DMS53 treated with DMSO at 0.1 percent for 48 hours (cell line): ENCODE results near the gene MBNL2.

Source experiments
- DNase-seq: peaks from one replicate; lab custom pipeline; 2025; ENCODE audit not compliant: unreplicated experiment; lab: John Stamatoyannopoulos, UW

Gene MBNL2, protein sequence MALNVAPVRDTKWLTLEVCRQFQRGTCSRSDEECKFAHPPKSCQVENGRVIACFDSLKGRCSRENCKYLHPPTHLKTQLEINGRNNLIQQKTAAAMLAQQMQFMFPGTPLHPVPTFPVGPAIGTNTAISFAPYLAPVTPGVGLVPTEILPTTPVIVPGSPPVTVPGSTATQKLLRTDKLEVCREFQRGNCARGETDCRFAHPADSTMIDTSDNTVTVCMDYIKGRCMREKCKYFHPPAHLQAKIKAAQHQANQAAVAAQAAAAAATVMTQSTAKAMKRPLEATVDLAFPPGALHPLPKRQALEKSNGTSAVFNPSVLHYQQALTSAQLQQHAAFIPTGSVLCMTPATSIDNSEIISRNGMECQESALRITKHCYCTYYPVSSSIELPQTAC

DNA sequence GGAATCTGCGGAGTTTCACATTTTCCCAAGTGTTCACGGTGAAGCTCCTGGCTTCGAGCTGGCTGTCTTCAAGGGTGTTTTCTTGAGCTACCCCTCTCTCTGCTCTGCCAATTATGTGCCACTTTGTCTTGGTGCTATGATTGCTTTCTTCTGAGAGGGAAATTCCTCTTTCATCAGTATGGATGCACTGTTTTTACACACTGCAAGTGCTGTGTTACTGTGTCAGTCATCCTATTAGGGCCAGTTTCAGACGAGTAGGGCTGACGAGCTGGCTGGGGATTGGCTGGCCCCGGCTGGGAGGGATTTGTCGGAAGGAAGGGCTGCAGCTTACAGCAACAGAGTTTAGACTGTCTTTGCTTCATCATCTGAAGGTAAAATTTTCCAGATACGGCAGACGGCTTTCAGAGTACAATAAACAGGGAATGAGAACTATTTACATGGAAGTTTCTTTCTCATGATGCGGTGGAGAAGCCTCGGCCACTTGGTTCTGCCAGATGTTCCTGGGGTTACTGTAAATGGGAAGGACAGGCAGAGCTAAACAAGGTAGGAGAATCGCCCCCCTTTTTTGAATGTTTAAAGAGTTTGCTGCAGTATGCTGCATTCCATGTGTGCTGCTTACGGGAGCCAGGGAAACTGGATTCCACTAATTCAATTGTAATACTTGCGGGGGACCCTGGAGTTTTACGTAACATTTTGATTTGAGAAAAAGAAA lies at the start of gene MBNL2:
MBNL2 (plus strand) TSS at position 345 of the 712 bp plus-strand sequence. CDS start 53,903 bp downstream, outside the sequence.
- DNase-seq: peak; percentile 14

DNA sequence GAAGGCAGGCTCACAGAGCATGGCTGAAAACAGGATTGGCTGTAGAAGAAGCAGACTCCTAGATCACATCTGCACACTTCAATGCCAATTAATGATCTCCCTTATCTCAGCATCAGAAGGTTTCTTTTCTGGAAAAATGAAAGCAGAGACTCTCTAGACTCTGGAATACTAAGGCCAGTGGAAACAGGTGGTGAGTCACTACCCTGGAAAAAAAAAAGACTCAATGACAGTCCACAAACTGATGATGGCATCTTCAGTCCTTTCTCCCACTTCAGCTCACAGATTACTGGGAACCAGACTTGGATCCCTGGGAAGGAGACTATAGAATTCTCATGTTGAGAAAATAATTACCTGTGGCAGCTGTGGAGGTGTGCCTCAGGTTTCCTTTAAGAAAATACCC lies 47.5 kb upstream of the MBNL2 start:
- DNase-seq: no peak

DNA sequence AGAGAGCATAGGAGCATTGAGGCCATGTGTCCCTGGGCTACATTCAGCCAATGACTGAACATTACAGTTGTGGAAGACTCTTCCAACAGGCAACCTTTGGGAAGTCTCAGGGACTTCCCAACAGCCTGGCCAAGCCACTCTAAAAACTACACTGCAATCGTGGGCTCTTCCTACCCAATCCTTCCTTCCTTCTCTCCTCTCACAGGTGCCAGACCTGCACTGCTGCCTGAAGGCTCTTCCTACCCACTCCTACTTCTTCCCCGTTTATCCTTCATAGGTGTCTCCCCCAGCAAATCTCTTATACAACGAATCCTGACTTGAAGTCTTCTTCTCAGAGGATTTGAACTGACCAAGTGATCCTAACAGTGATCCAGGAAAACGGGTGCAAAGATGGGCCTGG lies 47.1 kb upstream of the MBNL2 start:
- no peak for DNase-seq

DNA sequence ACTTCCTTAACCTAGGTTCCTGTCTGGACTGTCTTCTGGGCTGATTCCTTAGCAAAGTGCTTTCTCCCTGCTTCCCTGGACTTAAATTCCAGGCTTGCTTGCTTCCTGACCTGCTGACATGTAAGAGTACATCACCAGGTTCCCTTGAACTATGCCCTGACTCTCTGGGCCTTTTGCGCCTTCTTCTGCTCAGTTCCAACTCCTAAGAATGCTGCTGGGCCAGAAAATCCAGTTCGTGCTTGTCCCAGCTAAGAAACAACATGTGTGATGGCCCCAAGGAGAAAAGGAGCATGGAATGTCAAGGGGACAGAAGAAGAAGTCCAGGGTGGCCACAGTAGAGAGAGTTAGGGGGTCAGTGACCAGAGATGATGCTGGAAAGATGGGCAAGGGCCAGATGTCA lies 42.6 kb upstream of the MBNL2 start:
- no peak for DNase-seq

DNA sequence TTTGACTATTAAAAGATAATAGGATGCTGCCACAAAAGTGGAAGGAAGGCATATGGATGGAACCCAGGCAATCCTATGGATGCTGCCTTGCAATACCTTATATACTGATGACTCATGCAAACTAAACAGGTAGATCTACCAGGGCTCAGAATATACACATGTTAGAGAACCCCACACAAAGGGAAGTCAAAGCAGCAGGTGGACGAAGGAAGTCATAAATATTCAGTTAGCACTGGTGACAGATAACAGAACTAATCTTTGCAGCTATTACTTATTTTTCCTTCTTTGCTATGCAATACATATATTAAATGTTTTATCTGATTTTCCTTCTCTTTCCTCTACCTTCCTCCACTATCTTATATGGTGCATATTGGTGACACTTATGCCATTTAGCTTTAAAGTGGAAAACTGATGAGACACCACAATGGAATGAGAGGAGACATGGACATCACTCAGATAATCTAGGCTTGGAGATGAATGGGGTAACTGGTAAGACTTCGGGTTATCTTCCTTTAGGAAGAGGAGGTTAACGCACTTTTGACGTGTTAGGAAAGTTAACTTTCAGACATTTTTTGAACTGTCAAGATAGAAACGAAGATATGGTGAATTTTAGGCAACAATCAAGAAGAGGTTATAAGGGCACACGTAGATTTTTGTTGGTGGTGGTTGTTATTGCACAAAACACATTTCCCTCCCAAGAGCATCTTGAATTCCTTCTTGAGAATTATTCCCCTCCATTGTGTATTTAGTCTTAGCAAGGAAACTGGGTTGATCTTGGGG lies 39.8 kb upstream of the MBNL2 start:
- peak; percentile 20 for DNase-seq

DNA sequence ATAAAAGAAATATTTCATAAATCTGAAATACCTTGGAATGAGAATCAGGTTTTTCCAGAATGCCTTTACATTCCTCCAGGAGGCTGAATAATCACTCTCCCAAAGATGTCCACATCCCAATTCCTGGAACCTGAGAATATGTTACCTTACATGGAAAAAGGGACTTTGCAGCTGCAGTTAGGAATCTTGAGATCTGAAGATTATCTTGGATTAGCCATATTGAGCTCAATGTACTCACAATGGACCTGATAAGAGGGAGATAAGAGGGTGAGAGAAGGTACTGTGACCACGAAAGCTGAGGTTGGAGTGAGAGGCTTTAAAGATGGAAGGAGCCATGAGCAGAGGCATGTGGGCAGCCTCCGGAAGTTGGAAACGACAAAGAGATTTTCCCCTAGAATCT lies 36.8 kb upstream of the MBNL2 start:
- DNase-seq: no peak

DNA sequence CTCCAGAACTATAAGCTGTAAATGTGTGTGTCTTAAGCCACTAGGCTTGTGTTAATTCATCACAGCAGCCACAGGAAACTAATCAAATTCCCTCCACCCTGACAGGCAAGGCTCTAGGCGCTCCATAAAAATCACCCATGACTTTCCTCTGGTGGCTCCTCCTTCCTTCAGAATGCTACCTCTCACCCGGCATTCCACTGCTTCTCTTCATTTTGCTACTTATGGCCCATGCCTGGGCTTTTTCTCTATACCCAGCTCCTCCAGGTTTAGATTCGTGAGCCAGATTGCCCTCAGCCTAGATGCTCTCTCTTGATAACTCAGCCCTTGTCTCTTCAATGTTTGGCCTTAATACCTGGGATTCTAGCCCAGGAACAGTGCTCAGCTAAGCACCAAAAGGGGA lies 36.4 kb upstream of the MBNL2 start:
- DNase-seq: no peak

DNA sequence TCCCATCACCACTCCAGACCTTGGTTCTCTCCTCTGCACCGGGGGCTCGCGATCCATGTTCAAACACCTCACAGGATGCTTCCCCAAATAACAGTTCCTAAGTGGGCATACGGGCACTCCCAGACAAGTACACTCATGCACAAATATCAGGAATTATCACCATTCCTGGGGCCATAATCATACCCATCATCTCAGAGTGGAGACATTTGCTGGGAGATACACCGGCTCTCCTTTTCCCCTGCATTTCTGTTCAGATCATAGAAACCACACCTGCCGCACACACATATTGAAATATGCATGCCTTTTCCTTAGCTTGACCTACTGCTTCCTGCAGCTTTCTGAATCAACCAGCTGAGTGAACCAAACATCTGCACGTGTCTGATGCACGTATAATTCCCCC lies 33.9 kb upstream of the MBNL2 start:
- DNase-seq: no peak

DNA sequence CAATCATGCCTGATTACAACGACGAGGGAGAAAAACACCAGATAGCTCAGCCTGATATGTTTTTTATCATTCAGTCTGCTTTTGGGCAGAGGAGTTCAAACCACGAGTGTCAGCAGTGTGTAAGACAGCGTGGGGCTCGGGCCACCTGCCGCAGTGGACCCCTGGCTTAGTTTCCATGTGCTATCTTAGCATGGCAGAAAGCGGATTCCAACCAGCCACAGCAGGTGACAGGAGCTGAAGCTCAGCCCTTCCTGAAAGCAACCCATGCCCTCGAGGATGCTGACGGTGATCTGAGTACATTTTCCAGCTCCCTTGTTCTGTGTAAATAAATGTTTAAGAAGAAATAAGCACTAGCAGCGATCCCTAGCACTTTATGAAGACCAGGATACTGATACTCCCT lies 32.2 kb upstream of the MBNL2 start:
- DNase-seq: no peak

DNA sequence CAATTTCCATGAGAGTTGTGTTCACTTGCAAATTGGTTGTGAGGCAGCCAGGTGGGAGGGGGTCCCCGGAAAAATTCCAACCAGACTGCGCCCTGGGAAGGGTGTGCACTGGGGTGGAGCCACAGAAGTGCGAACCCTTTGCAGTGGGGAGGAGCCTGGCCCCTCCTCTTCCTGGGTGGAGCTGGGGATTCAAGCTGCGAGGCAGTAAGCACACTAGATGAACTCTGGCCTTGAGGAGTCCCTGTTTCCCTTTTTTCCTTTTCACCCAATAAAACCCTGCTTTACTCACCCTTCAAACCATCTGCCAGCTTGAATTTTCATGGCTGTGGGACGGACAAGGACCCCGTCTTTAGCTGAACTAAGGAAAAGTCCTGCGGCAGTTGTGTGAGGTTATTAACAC lies 31.0 kb upstream of the MBNL2 start:
- DNase-seq: no peak

DNA sequence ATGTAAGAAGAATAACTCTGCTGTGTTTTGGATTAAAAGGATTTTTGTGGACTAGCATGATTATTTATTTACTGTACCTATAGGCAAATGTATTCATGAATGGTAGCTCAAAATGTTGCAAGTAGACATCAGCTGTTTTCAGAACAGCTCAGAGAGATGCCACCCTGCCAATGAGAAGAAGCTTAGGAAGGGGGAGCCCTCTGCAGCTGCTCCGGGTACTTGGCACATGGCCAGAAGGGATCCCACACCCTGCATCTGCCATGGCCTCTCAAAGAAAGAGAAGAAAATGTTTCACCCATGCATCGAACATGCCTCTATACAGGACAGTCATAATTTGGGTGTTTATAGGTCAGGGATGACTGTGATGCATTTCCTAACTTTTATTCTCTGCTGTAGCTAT lies 30.5 kb upstream of the MBNL2 start:
- DNase-seq: no peak

DNA sequence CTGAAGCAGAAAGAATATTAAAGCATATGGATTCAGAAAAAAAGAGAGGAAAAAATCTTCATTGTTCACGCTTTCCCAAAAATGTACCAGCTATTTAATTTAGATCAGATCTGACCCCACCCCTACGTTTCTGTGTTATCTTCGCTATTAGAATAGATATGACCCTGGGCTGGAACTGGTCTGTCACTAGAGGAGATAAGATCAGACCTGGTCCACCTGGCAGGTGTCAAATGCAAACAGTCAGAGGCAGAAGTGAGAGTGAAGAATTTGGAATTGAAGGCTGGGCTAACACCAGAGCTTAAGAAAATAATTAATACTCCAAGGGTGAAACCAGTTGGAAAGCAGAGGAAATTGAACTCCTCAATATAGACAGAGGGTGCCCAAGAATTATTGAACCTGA lies 30.0 kb upstream of the MBNL2 start:
- DNase-seq: no peak

DNA sequence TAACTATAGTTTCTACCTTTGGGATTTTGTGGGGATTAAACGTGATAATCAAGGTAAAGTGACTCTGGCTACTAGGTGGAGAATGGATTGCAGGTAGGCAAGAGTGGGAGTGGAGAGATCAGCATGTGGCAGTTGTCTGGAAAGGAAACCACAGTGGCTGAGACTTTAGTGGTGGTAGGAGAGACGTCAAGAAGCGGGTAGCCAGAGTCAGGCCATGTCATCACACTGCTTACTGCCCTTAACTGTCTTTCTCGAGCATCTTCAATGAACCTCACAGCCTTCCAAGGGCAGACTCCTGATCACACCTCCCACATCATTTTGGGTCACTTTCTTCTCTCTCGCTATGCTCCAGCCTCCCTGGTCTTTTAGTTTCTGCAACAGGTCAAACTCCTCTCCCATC lies 28.6 kb upstream of the MBNL2 start:
- DNase-seq: no peak

DNA sequence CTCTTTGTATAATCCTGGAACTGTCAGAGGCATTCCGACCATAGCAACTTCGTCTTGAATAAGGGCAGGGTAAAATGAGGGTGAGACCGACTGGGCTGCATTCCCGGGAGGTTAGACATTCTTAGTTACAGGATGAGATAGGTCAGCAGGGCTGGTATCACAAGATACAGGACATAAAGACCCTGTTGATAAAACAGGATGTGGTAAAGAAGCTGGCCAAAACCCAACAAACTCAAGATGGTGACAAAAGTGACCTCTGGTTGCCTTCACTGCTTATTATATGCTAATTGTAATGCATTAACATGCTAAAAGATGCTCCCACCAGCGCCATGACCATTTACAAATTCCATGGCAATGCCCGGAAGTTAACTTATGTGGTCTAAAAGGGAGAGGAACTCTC lies 27.7 kb upstream of the MBNL2 start:
- no peak for DNase-seq

DNA sequence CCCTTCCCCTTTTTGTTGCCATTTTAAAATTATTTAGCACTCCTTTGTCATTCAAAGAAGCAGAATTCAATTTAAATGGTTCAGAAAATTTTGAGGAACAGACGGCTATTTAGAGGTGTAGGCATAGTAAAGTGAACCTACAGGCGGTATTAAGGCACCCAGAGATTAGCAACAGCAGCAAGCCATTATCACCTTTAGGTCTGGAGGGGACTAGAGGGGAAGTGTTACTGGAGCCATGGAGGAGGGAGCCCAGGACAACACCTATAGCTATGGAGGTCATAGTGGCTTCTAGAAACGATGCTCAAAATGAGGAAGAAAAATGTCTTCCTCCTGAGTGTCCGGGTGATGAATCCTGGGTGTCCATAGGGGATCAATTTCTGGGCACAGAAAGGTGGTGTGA lies 25.8 kb upstream of the MBNL2 start:
- no peak for DNase-seq

DNA sequence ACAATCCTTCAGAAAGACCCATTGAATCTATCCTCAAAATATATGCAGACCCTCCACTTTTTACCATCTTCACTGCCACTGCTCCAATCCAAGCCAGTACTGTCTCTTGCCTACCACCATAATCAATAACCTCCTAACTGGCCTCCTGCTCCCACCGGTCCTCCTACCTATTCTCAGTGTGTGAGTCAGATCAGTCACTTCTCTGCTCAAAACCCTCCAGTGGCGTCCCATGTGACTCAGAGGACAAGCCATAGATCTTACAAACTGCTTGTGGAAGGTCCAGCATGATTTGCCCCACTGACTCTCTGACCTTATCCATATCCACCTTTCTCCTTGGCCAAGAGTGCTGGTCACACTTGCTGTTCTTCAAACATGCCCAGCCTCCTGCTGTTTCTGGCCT lies 23.4 kb upstream of the MBNL2 start:
- DNase-seq: no peak

DNA sequence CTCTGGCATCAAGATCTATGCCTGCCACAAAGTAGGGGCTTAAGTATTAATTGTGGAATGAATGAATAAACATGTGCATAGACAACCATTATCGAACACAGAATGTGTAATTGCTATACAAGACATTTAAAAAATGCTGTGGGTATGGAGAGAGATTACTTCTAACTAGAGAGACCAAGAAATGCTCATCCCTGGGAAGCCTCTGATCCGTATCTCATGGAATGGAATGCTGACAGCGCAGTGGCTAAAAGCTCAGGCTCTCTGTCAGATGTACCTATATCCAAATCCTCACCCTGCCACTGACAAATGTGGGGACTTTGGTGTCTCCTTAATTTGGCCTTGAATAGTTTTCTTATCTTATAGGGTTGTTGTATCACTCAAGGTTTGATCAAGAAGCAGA lies 22.7 kb upstream of the MBNL2 start:
- no peak for DNase-seq

DNA sequence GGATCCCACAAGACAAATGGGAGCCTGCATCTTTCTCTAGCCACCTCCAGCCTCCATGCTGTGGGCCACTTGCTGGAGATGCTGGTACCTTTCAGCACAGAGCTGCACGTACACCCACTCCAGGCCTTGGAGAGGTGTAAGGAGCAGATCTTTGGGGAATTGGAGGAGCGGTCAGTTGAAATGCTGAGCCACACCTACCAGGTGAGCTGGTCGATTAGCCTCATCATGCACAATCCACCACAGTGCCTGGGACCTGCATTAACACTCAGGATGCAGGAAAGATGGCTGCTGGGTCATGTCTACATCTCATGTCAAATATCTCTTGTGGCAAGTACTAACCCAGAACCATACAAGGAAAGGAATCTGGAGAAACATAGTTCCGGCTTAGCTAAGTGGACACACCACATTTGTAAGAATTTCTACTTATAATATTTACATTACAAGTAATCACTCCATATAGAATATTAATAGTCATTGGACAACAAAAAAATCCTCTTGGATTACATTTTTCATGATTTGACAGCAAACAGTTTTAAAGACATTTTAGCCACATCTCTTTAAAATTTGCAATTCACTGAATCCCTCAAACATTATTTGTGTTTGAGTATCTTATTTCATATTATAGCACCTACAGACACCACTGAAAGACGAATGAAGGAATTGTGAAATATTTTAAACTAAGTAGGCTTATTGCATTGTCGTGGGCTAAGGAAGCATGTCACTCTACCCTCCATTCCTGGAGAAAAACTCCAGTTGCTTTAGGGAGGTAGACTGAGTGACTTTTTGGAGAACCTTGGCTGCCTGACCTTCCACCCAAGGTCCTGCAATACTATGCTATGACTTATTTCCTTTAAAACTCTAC lies 21.8 kb upstream of the MBNL2 start:
- no peak for DNase-seq

DNA sequence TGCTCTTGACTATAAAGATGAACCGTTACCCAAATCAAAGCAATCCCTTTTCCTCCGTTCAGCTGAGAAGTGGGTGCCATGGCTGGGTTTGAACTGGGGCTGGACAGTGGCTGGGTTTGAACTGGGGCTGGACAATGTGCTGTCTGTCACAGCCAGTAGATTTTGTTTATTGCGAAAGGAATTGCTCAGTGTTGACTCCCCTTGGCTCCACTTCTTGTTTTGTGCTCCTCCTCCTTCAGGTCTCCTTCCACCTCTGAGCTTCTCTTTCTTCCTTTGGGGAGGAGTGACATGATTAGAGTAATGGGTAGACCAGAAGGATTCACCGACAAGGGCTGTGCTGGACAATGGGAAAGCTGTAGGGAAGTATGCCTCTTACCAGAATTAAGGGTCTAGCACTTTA lies 19.4 kb upstream of the MBNL2 start:
- no peak for DNase-seq

DNA sequence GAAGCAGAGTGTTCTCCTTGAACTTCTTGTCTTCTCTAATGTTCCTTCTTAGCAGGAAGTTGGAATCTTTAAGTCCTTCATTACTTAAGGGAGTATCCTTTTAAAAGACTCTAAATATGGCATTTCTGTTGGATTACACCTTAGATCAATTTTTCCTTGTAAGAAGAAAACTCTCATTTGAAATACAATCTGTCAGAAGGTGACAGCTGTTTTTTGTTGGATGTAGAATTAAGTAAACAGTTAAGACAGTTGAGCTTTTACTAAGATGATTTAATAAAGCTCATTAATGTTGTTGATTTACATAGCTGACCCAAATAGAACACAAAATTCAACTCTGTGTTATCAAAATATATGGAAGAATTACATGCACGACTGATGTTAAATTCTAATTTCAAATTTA lies 16.7 kb upstream of the MBNL2 start:
- DNase-seq: no peak

DNA sequence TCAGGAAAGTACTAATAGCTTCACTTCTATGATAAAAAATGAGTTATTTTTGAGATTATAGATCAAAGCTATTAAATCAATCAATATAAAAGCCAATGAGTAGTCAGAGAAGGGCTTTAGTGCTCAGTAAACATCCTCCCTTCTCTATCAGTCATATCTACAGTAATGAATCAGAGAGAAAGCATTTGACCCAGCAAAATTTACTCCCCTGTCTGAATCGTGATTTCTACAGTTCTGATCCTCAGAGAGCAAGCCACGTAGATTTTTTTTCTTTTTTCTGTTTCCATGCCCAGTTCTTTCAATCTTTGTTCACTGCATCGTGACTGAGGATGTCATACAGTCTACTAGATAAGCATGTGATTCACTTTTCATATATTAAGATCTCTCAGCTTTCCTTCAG lies 16.2 kb upstream of the MBNL2 start:
- no peak for DNase-seq
